DOHH2 (cell line): ENCODE measurements around the gene MAN1C1.

Experiments used
- H3F3A ChIP-seq: fragments of 200-600 bp; sonication (generic), shearing (Covaris generic); 2 replicates; pipeline ENCODE4 v1.6.0; 2016; ENCODE audit warnings: antibody characterized with exemption, mild to moderate bottlenecking; ENCODE audit not compliant: control insufficient read depth, insufficient read depth
- H3K27ac ChIP-seq: fragments of 200-600 bp; sonication (generic); 2 replicates; pipeline ENCODE4 v1.5.1; 2014; ENCODE audit warnings: low read depth, mild to moderate bottlenecking, low read length, moderate library complexity
- H3K27me3 ChIP-seq: fragments of 200-600 bp; sonication (generic); 2 replicates; pipeline ENCODE4 v1.6.1; 2014; ENCODE audit warnings: mild to moderate bottlenecking, low read length, mixed read lengths; ENCODE audit not compliant: control insufficient read depth
- H3K36me3 ChIP-seq: fragments of 200-600 bp; sonication (generic); 2 replicates; pipeline ENCODE4 v1.6.1; 2014; ENCODE audit warnings: mild to moderate bottlenecking, low read length, moderate library complexity, mixed read lengths; ENCODE audit not compliant: control insufficient read depth
- H3K4me1 ChIP-seq: fragments of 200-600 bp; sonication (generic); 2 replicates; pipeline ENCODE4 v1.6.1; 2014; ENCODE audit warnings: mild to moderate bottlenecking, low read length, mixed read lengths; ENCODE audit not compliant: control insufficient read depth
- H3K4me2 ChIP-seq: fragments of 200-600 bp; sonication (generic); 2 replicates; pipeline ENCODE4 v1.6.0; 2014; ENCODE audit warnings: mild to moderate bottlenecking, low read length, moderate library complexity
- H3K4me3 ChIP-seq: fragments of 200-600 bp; sonication (generic); 2 replicates; pipeline ENCODE4 v1.5.1; 2014; ENCODE audit warnings: mild to moderate bottlenecking, low read length, mixed read lengths
- H3K79me2 ChIP-seq: fragments of 200-600 bp; sonication (generic); 2 replicates; pipeline ENCODE4 v1.6.1; 2014; ENCODE audit warnings: mild to moderate bottlenecking, low read length, mixed read lengths; ENCODE audit not compliant: control insufficient read depth
- H3K9me2 ChIP-seq: fragments of 200-600 bp; sonication (generic); replicated peaks from 2 replicates; pipeline ENCODE4 v1.6.1; 2014; ENCODE audit warnings: mild to moderate bottlenecking, low read length, mixed read lengths; ENCODE audit not compliant: control insufficient read depth
- H3K9me3 ChIP-seq: fragments of 200-600 bp; sonication (generic); 2 replicates; pipeline ENCODE4 v1.6.1; 2014; ENCODE audit warnings: antibody characterized with exemption, low read length, mixed read lengths; ENCODE audit not compliant: control insufficient read depth, insufficient read depth
- H4K20me1 ChIP-seq: fragments of 200-600 bp; sonication (generic); 2 replicates; pipeline ENCODE4 v1.6.0; 2014; ENCODE audit warnings: low read depth, mild to moderate bottlenecking, antibody characterized with exemption, low read length, moderate library complexity; ENCODE audit not compliant: control insufficient read depth, insufficient read depth
- EZH2phosphoT487 ChIP-seq: fragments of 200-600 bp; sonication (generic); IDR thresholded peaks from 2 replicates; pipeline ENCODE4 v1.6.1; 2017; ENCODE audit warnings: borderline replicate concordance, mild to moderate bottlenecking, antibody characterized with exemption, low read length, moderate library complexity, mixed read lengths
- TF ChIP-seq, protein P1 (sequence below): fragments of 200-600 bp; sonication (generic); IDR thresholded peaks from one replicate; pipeline ENCODE4 v1.5.1; 2014; ENCODE audit warnings: antibody characterized with exemption, mild to moderate bottlenecking, low read depth, low read length; ENCODE audit not compliant: poor library complexity, severe bottlenecking

The MAN1C1 gene

DNA sequence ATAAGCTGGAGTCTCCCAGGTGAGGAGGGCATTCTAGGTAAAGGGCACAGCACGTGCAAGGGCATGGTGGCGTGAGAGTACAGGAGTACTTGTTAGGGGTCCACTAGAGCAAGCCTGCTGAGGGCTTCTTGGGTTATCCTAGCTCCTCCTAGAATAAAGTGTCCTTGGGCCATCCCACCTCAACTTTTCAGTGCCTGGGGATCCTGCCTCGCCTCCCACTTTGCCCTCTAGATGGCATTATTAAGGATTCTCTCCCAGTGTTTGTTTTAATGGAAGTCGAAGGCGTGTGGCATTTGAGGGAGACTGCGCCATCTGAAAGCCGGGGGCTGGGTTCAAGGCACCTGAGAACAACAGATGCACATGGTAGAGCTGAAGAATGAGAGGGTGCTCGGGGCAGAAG lies 108.9 kb downstream of the MAN1C1 start:
- TF ChIP-seq EZH2phosphoT487, result no peak
- TF ChIP-seq, protein P1, sequence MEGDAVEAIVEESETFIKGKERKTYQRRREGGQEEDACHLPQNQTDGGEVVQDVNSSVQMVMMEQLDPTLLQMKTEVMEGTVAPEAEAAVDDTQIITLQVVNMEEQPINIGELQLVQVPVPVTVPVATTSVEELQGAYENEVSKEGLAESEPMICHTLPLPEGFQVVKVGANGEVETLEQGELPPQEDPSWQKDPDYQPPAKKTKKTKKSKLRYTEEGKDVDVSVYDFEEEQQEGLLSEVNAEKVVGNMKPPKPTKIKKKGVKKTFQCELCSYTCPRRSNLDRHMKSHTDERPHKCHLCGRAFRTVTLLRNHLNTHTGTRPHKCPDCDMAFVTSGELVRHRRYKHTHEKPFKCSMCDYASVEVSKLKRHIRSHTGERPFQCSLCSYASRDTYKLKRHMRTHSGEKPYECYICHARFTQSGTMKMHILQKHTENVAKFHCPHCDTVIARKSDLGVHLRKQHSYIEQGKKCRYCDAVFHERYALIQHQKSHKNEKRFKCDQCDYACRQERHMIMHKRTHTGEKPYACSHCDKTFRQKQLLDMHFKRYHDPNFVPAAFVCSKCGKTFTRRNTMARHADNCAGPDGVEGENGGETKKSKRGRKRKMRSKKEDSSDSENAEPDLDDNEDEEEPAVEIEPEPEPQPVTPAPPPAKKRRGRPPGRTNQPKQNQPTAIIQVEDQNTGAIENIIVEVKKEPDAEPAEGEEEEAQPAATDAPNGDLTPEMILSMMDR, result no peak
- Histone ChIP-seq H3K27ac (no peak overlapping the region), H4K20me1 (no peaks in the 10 kb centered on the region), H3K4me3 (no peak overlapping the region), H3K9me3 (no peaks in the 10 kb centered on the region), H3F3A (no peaks in the 10 kb centered on the region), H3K9me2 (no peaks in the 10 kb centered on the region), H3K27me3 (peaks cover 26% of the 10 kb centered on the region), H3K79me2 (no peaks in the 10 kb centered on the region), H3K4me1 (peaks cover 6% of the 10 kb centered on the region; the same call in 1 of the 2 replicates), H3K36me3 (no peaks in the 10 kb centered on the region), H3K4me2 (no peak overlapping the region)

GRCh38 chr1:25727088-25727487 lies 110.5 kb downstream of the MAN1C1 start:
- TF ChIP-seq EZH2phosphoT487, result no peak
- no peak overlapping the region for H3K27ac ChIP-seq
- no peaks in the 10 kb centered on the region for H3K9me3 ChIP-seq
- H3K9me2 ChIP-seq, result no peaks in the 10 kb centered on the region
- no peaks in the 10 kb centered on the region for H3K36me3 ChIP-seq
- no peaks in the 10 kb centered on the region for H3F3A ChIP-seq
- H3K79me2 ChIP-seq, result no peaks in the 10 kb centered on the region
- H3K4me2 ChIP-seq, result no peak overlapping the region
- H3K4me1 ChIP-seq, result peaks cover 6% of the 10 kb centered on the region; the same call in 1 of the 2 replicates
- peaks cover 21% of the 10 kb centered on the region for H3K27me3 ChIP-seq
- H3K4me3 ChIP-seq, result no peak overlapping the region
- H4K20me1 ChIP-seq, result no peaks in the 10 kb centered on the region

- Histone ChIP-seq H3K27me3 (peaks cover 19% of the 10 kb centered on the region), H3K27ac (no peak overlapping the region), H3K9me3 (no peaks in the 10 kb centered on the region), H3K9me2 (no peaks in the 10 kb centered on the region), H3K4me1 (peaks cover 6% of the 10 kb centered on the region; the same call in 1 of the 2 replicates), H3K4me3 (no peak overlapping the region), H3K79me2 (no peaks in the 10 kb centered on the region), H3K36me3 (no peaks in the 10 kb centered on the region), H4K20me1 (no peaks in the 10 kb centered on the region), H3K4me2 (no peak overlapping the region), H3F3A (no peaks in the 10 kb centered on the region)
- TF ChIP-seq EZH2phosphoT487, result no peak
- TF ChIP-seq, protein P1, result no peak
These were observed 111.2 kb downstream of the MAN1C1 start for GRCh38 chr1:25727635-25728286.

- Histone ChIP-seq H3K4me3 (no peak overlapping the region), H4K20me1 (no peaks in the 10 kb centered on the region), H3K4me1 (peaks cover 6% of the 10 kb centered on the region; the same call in 1 of the 2 replicates), H3K27ac (no peak overlapping the region), H3K36me3 (no peaks in the 10 kb centered on the region), H3K4me2 (no peak overlapping the region), H3K27me3 (peaks cover 15% of the 10 kb centered on the region), H3F3A (no peaks in the 10 kb centered on the region), H3K9me3 (no peaks in the 10 kb centered on the region), H3K79me2 (no peaks in the 10 kb centered on the region), H3K9me2 (no peaks in the 10 kb centered on the region)
- no peak for TF ChIP-seq EZH2phosphoT487
- TF ChIP-seq, protein P1, result no peak
These were observed 111.8 kb downstream of the MAN1C1 start for GRCh38 chr1:25728301-25728935.
